Measurements from ENCODE around the gene USE1. TPM values are rescaled to one million over a fixed set of nuclear protein-coding genes. Genes with fewer than 3 reads are reported as not detected.

Gene USE1
- total and polyA plus RNA-seq, 9 of the 15 experiments (the other 6 are each of a cell fraction or from before 2014, with no cell fraction given): 17.3 to 52.4 (median 34.0) TPM

GRCh38 chr19:17243830-17244617 is 28.9 kb downstream of the USE1 start:
- POLR2A ChIA-PET: interaction anchor here (0.6 to 11.3 kb wide), 6 partner anchors 10 to 102 kb away, joined by 3 to 129 read pairs (median 3); partner anchors contain the start of gene OCEL1
- ATAC-seq (peak; percentile 68), FAIRE-seq (peak; percentile 86), DNase-seq (ENCODE audit: extremely low read depth in 1 of 4, low spot score in 3 of 4) (peak; percentile 46 to 81 (median 56))
- WGBS (ENCODE audit: insufficient coverage, low coverage, missing lambda C conversion rate): 1% methylated on average over 47 of the region's 52 CpGs
- peaks cover 54% of the 10 kb centered on the region for H3K79me2 ChIP-seq (ENCODE audit: control insufficient read depth, insufficient read depth, low read length)
- peaks cover 24% of the 10 kb centered on the region; the same call in 2 of the 3 replicates for H3K36me3 ChIP-seq (ENCODE audit: control insufficient read depth, insufficient read depth, low read length)
- CTCF ChIA-PET (ENCODE audit: low intra/inter-chr PET ratio): interaction anchor here (0.6 kb wide), 1 partner anchor 133 kb away, joined by 3 read pairs; no protein-coding TSS in a partner anchor
- no peaks in the 10 kb centered on the region for H3K9me3 ChIP-seq (replicated peaks; ENCODE audit: control insufficient read depth, insufficient read depth, low read depth, low read length)
- peak overlapping the region; percentile 80 for H3K4me3 ChIP-seq
- no peaks in the 10 kb centered on the region for H3K9me1 ChIP-seq (ENCODE audit: control insufficient read depth, insufficient read depth, low read length)
- BruUV-seq (replicated peaks): TSS peak; percentile 47
- peaks cover 37 to 79% of the 10 kb centered on the region in 2 experiments for H3K4me1 ChIP-seq (replicated peaks in 1 of 2; ENCODE audit: control insufficient read depth in 2 of 2, insufficient read depth in 2 of 2, low read length in 2 of 2)
- in situ Hi-C loops (cut with MboI): no loop called here
- H3K27me3 ChIP-seq (ENCODE audit: control insufficient read depth in 2 of 2, insufficient read depth in 2 of 2, low read length in 2 of 2): no peaks in the 10 kb centered on the region
- no peak overlapping the region for H2AFZ ChIP-seq (ENCODE audit: low read depth, low read length)
- peak overlapping the region; percentile 65 to 91 for H3K9ac ChIP-seq (ENCODE audit: insufficient read depth in 1 of 2, low read depth in 2 of 2, low read length in 2 of 2)
- peaks cover 15% of the 10 kb centered on the region for H4K20me1 ChIP-seq (replicated peaks; ENCODE audit: control insufficient read depth, insufficient read depth, low read length)
- H3K27ac ChIP-seq (ENCODE audit: extremely low read depth, low read depth, low read length): peak overlapping the region; percentile 86
- intact Hi-C loops (cut with micrococcal nuclease): no loop called here
- H3K4me2 ChIP-seq (ENCODE audit: insufficient read depth, low read length): peak overlapping the region; percentile 93
- 0 out of 4 replicates have a peak, but pooled peaks of 1 of the 2 experiments have one; percentile 34 for TF ChIP-seq ZNF639 (CRISPR knock-in tag; conservative IDR thresholded peaks at IDR 0.05 in 1 of 2, IDR thresholded peaks at IDR 0.05 in 1 of 2)
- no peak for TF ChIP-seq SMARCA4 (IDR thresholded peaks at IDR 0.05)
- TF ChIP-seq PHB2 (IDR thresholded peaks at IDR 0.05; ENCODE audit: low read depth): no peak
- TF ChIP-seq ASH1L (IDR thresholded peaks at IDR 0.05; ENCODE audit: borderline replicate concordance, low read depth, partially characterized antibody): no peak
- no peak; a peak in 1 of 4 replicates for TF ChIP-seq TEAD1 (CRISPR knock-in tag; IDR thresholded peaks at IDR 0.05)
- TF ChIP-seq NCOA1 (IDR thresholded peaks at IDR 0.05; ENCODE audit: low read depth): no peak
- TF ChIP-seq, protein P1, sequence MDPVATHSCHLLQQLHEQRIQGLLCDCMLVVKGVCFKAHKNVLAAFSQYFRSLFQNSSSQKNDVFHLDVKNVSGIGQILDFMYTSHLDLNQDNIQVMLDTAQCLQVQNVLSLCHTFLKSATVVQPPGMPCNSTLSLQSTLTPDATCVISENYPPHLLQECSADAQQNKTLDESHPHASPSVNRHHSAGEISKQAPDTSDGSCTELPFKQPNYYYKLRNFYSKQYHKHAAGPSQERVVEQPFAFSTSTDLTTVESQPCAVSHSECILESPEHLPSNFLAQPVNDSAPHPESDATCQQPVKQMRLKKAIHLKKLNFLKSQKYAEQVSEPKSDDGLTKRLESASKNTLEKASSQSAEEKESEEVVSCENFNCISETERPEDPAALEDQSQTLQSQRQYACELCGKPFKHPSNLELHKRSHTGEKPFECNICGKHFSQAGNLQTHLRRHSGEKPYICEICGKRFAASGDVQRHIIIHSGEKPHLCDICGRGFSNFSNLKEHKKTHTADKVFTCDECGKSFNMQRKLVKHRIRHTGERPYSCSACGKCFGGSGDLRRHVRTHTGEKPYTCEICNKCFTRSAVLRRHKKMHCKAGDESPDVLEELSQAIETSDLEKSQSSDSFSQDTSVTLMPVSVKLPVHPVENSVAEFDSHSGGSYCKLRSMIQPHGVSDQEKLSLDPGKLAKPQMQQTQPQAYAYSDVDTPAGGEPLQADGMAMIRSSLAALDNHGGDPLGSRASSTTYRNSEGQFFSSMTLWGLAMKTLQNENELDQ (CRISPR knock-in tag; IDR thresholded peaks at IDR 0.05; ENCODE audit: borderline replicate concordance): no peak
- TF ChIP-seq PCBP1 (IDR thresholded peaks at IDR 0.05; ENCODE audit: low read depth, low read length, poor library complexity, severe bottlenecking): no peak
- no peak for TF ChIP-seq GATA2 (CRISPR knock-in tag; IDR thresholded peaks at IDR 0.05)
- TF ChIP-seq, protein P2, sequence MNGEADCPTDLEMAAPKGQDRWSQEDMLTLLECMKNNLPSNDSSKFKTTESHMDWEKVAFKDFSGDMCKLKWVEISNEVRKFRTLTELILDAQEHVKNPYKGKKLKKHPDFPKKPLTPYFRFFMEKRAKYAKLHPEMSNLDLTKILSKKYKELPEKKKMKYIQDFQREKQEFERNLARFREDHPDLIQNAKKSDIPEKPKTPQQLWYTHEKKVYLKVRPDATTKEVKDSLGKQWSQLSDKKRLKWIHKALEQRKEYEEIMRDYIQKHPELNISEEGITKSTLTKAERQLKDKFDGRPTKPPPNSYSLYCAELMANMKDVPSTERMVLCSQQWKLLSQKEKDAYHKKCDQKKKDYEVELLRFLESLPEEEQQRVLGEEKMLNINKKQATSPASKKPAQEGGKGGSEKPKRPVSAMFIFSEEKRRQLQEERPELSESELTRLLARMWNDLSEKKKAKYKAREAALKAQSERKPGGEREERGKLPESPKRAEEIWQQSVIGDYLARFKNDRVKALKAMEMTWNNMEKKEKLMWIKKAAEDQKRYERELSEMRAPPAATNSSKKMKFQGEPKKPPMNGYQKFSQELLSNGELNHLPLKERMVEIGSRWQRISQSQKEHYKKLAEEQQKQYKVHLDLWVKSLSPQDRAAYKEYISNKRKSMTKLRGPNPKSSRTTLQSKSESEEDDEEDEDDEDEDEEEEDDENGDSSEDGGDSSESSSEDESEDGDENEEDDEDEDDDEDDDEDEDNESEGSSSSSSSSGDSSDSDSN (IDR thresholded peaks at IDR 0.05; ENCODE audit: borderline replicate concordance in 1 of 2, low read depth in 2 of 2, low read length in 2 of 2): peak in 1 of 2 experiments; percentile 53; a peak in 1 of 4 replicates
- no peak for TF ChIP-seq ZFPM2 (CRISPR knock-in tag; IDR thresholded peaks at IDR 0.05)
- no peak for TF ChIP-seq NR1H2 (CRISPR knock-in tag; IDR thresholded peaks at IDR 0.05)
- TF ChIP-seq SAP30 (IDR thresholded peaks at IDR 0.05; ENCODE audit: borderline replicate concordance, insufficient read depth, low read depth, low read length, poor library complexity, severe bottlenecking): no peak
- no peak for TF ChIP-seq ZNF778 (CRISPR knock-in tag; IDR thresholded peaks at IDR 0.05)

Measured in K562 (cell line).